Fibroblast of lung (primary cell): ENCODE data around the gene GABRG3. TPM values are rescaled to one million over a fixed set of nuclear protein-coding genes. Genes with fewer than 3 reads are reported as not detected.

Source experiments
- DNase-seq, 2 donors: peaks; one replicate each; pipeline versions ENCODE4 v3.0.0 to v3.0.0-alpha.2; 2010; ENCODE audit warnings: low read depth in 2 of 2
- H2AFZ ChIP-seq: 2 replicates; pipeline ENCODE4 v1.5.1; 2012; ENCODE audit warnings: low read length, control low read depth, inconsistent platforms
- H3K27ac ChIP-seq: 2 replicates; pipeline ENCODE4 v1.5.1; 2011; ENCODE audit warnings: low read length, control low read depth; ENCODE audit not compliant: insufficient read depth
- H3K27me3 ChIP-seq: 2 replicates; pipeline ENCODE4 v1.5.1; 2011; ENCODE audit warnings: mild to moderate bottlenecking, low read length; ENCODE audit not compliant: control insufficient read depth, insufficient read depth
- H3K36me3 ChIP-seq: 2 replicates; pipeline ENCODE4 v1.5.1; 2011; ENCODE audit warnings: low read length; ENCODE audit not compliant: control insufficient read depth, insufficient read depth
- H3K4me1 ChIP-seq: 2 replicates; pipeline ENCODE4 v1.5.1; 2011; ENCODE audit warnings: low read length; ENCODE audit not compliant: control insufficient read depth, insufficient read depth; ENCODE audit errors: extremely low read depth
- H3K4me2 ChIP-seq: 2 replicates; pipeline ENCODE4 v1.5.1; 2011; ENCODE audit warnings: low read length, control low read depth; ENCODE audit not compliant: insufficient read depth; ENCODE audit errors: extremely low read depth
- H3K4me3 ChIP-seq, 4 experiments: fragments of 200-600 bp in 1 of 4; sonication (generic) in 1 of 4; replicated peaks in 1 of 4; 2 replicates each; pipeline ENCODE4 v1.5.1; 2011 to 2016; ENCODE audit warnings: low read length in 4 of 4, low read depth in 3 of 4, mild to moderate bottlenecking in 3 of 4, control low read depth in 2 of 4, inconsistent platforms in 1 of 4, mixed read lengths in 1 of 4; ENCODE audit not compliant: insufficient read depth in 1 of 4; ENCODE audit errors: control extremely low read depth in 1 of 4
- H3K79me2 ChIP-seq: 2 replicates; pipeline ENCODE4 v1.5.1; 2012; ENCODE audit warnings: mild to moderate bottlenecking, low read length, inconsistent platforms; ENCODE audit not compliant: control insufficient read depth, insufficient read depth
- H3K9ac ChIP-seq: 2 replicates; pipeline ENCODE4 v1.5.1; 2011; ENCODE audit warnings: mild to moderate bottlenecking, low read length, control low read depth; ENCODE audit not compliant: insufficient read depth
- H3K9me3 ChIP-seq: 2 replicates; pipeline ENCODE4 v1.5.1; 2012; ENCODE audit warnings: low read depth, low read length; ENCODE audit not compliant: control insufficient read depth, insufficient read depth
- H4K20me1 ChIP-seq: 2 replicates; pipeline ENCODE4 v1.5.1; 2011; ENCODE audit warnings: low read length; ENCODE audit not compliant: control insufficient read depth, insufficient read depth; ENCODE audit errors: extremely low read depth
- CTCF ChIP-seq, 2 donors: IDR thresholded peaks in 1 of 2; conservative IDR thresholded peaks in 1 of 2; 1 replicate in 1 of 2; 2 replicates in 1 of 2; pipeline ENCODE4 v1.5.1; 2011 to 2012; ENCODE audit warnings: low read length in 2 of 2, control low read depth in 1 of 2, inconsistent platforms in 1 of 2, low read depth in 1 of 2, mild to moderate bottlenecking in 1 of 2
- EZH2 ChIP-seq: IDR thresholded peaks from 2 replicates; pipeline ENCODE4 v1.5.1; 2012; ENCODE audit warnings: low read length, control low read depth, mild to moderate bottlenecking; ENCODE audit errors: missing control alignments
- polyA plus RNA-seq, 2 donors: library from polyadenylated mRNA; depleted of rRNA in 1 of 2; stranded (reverse) in 1 of 2; unstranded in 1 of 2; fragments of >200 nt; gene quantifications; 2 replicates each; pipeline ENCODE4 v1.2.1, GENCODE V29; 2011 to 2012; ENCODE audit warnings: missing spikeins in 1 of 2
- total RNA-seq: library from RNA; depleted of rRNA; stranded (reverse); fragments of >200 nt; gene quantifications from 2 replicates; pipeline ENCODE4 v1.2.1, GENCODE V29; 2014

GABRG3 gene
- total and polyA plus RNA-seq, 2 donors (not counting 1 experiment from before 2014, with no cell fraction given), result not detected

GRCh38 chr15:27214961-27215360, 244.0 kb downstream of the GABRG3 start:
- Histone ChIP-seq H3K4me3 (no peak overlapping the region), H2AFZ (no peak overlapping the region), H3K4me2 (no peak overlapping the region), H3K36me3 (no peaks in the 10 kb centered on the region), H3K79me2 (no peaks in the 10 kb centered on the region), H4K20me1 (no peaks in the 10 kb centered on the region), H3K9ac (no peak overlapping the region), H3K27me3 (no peaks in the 10 kb centered on the region), H3K9me3 (no peaks in the 10 kb centered on the region), H3K4me1 (no peaks in the 10 kb centered on the region), H3K27ac (no peak overlapping the region)
- no peak for DNase-seq
- TF ChIP-seq CTCF (conservative IDR thresholded peaks at IDR 0.05 in 1 of 2, IDR thresholded peaks at IDR 0.05 in 1 of 2; ENCODE audit: low read depth in 1 of 2, low read length in 2 of 2), result no peak
- TF ChIP-seq EZH2, result no peak

- H3K9ac ChIP-seq, result no peak overlapping the region
- DNase-seq, result peak in 1 of 2 donors; percentile 3
- no peak overlapping the region for H3K4me2 ChIP-seq
- H3K9me3 ChIP-seq, result no peaks in the 10 kb centered on the region
- no peaks in the 10 kb centered on the region for H3K4me1 ChIP-seq
- H2AFZ ChIP-seq, result no peak overlapping the region
- no peaks in the 10 kb centered on the region for H3K79me2 ChIP-seq
- no peaks in the 10 kb centered on the region for H4K20me1 ChIP-seq
- no peak overlapping the region for H3K27ac ChIP-seq
- no peaks in the 10 kb centered on the region for H3K36me3 ChIP-seq
- no peaks in the 10 kb centered on the region for H3K27me3 ChIP-seq
- H3K4me3 ChIP-seq, result no peak overlapping the region
- TF ChIP-seq EZH2 (no peak), CTCF (conservative IDR thresholded peaks at IDR 0.05 in 1 of 2, IDR thresholded peaks at IDR 0.05 in 1 of 2; ENCODE audit: low read depth in 1 of 2, low read length in 2 of 2) (no peak)
These were observed 247.4 kb downstream of the GABRG3 start for GRCh38 chr15:27218426-27218825.

GRCh38 chr15:27219636-27220035, 248.7 kb downstream of the GABRG3 start:
- Histone ChIP-seq H3K27ac (no peak overlapping the region), H3K79me2 (no peaks in the 10 kb centered on the region), H3K4me2 (no peak overlapping the region), H3K27me3 (no peaks in the 10 kb centered on the region), H4K20me1 (no peaks in the 10 kb centered on the region), H3K36me3 (no peaks in the 10 kb centered on the region), H2AFZ (no peak overlapping the region), H3K4me3 (no peak overlapping the region), H3K9me3 (no peaks in the 10 kb centered on the region), H3K9ac (no peak overlapping the region), H3K4me1 (no peaks in the 10 kb centered on the region)
- no peak for TF ChIP-seq EZH2
- no peak for TF ChIP-seq CTCF (conservative IDR thresholded peaks at IDR 0.05 in 1 of 2, IDR thresholded peaks at IDR 0.05 in 1 of 2; ENCODE audit: low read depth in 1 of 2, low read length in 2 of 2)
- DNase-seq, result no peak
